Fibroblast of pulmonary artery (primary cell): ENCODE data around the gene QPCTL.

Experiments
- DNase-seq: peaks from one replicate; pipeline ENCODE4 v3.0.0-alpha.2; 2010; ENCODE audit warnings: low read depth
- H3K4me3 ChIP-seq: replicated peaks from 2 replicates; pipeline ENCODE4 v1.5.1; 2011; ENCODE audit warnings: low read depth, mild to moderate bottlenecking, control low read depth, low read length, moderate library complexity
- TF ChIP-seq, protein P1 (sequence below): IDR thresholded peaks from 2 replicates; pipeline ENCODE4 v1.5.1; 2011; ENCODE audit warnings: mild to moderate bottlenecking, control low read depth, low read length, inconsistent platforms; ENCODE audit errors: missing control alignments

The QPCTL gene

GRCh38 chr19:45691516-45692186 lies 815 bp upstream of the QPCTL start, which contains the start of gene SNRPD2:
TSS of gene SNRPD2 (minus strand) at chr19:45691953. CDS start at chr19:45691888, 65 bp downstream.
- TF ChIP-seq, protein P1, sequence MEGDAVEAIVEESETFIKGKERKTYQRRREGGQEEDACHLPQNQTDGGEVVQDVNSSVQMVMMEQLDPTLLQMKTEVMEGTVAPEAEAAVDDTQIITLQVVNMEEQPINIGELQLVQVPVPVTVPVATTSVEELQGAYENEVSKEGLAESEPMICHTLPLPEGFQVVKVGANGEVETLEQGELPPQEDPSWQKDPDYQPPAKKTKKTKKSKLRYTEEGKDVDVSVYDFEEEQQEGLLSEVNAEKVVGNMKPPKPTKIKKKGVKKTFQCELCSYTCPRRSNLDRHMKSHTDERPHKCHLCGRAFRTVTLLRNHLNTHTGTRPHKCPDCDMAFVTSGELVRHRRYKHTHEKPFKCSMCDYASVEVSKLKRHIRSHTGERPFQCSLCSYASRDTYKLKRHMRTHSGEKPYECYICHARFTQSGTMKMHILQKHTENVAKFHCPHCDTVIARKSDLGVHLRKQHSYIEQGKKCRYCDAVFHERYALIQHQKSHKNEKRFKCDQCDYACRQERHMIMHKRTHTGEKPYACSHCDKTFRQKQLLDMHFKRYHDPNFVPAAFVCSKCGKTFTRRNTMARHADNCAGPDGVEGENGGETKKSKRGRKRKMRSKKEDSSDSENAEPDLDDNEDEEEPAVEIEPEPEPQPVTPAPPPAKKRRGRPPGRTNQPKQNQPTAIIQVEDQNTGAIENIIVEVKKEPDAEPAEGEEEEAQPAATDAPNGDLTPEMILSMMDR = no peak
- DNase-seq = peak; percentile 97
- peak within 1 kb of the TSS; percentile 96 for H3K4me3 ChIP-seq

GRCh38 chr19:45693106-45693788 lies 781 bp downstream of the QPCTL start:
- peak; percentile 69 for DNase-seq
- H3K4me3 ChIP-seq = peak overlapping the region; percentile 96
- TF ChIP-seq, protein P1 = peak; percentile 88

GRCh38 chr19:45701676-45702075 lies 9.2 kb downstream of the QPCTL start:
- no peak for DNase-seq
- H3K4me3 ChIP-seq = no peak overlapping the region
- TF ChIP-seq, protein P1 = no peak

DNA sequence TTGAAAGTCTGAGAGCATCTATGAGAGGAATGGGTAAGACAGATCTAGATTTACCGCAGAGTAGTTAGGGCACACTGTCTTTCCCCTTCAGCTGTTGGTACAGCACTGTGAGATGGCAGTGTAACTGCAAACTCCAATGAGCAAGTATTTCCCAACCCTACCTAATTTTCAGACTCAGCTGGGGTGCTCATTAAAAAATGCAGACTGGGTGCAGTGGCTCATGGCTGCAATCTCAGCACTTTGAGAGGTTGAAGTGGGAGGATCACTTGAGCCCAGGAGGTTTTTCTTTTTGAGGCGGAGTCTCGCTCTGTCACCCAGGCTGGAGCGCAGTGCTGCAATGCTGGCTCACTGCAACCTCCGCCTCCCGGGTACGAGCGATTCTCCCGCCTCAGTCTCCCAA lies 12.6 kb downstream of the QPCTL start:
- H3K4me3 ChIP-seq = no peak overlapping the region
- DNase-seq = no peak
- TF ChIP-seq, protein P1 = no peak

- H3K4me3 ChIP-seq = no peak overlapping the region
- no peak for DNase-seq
- TF ChIP-seq, protein P1 = no peak
Measured at GRCh38 chr19:45705710-45706415, 13.4 kb downstream of the QPCTL start.

GRCh38 chr19:45710356-45711130 lies 18.1 kb downstream of the QPCTL start:
- H3K4me3 ChIP-seq = no peak overlapping the region
- TF ChIP-seq, protein P1 = no peak
- DNase-seq = no peak
